ENCODE results near the gene NKX1-2.

Gene NKX1-2

DNA sequence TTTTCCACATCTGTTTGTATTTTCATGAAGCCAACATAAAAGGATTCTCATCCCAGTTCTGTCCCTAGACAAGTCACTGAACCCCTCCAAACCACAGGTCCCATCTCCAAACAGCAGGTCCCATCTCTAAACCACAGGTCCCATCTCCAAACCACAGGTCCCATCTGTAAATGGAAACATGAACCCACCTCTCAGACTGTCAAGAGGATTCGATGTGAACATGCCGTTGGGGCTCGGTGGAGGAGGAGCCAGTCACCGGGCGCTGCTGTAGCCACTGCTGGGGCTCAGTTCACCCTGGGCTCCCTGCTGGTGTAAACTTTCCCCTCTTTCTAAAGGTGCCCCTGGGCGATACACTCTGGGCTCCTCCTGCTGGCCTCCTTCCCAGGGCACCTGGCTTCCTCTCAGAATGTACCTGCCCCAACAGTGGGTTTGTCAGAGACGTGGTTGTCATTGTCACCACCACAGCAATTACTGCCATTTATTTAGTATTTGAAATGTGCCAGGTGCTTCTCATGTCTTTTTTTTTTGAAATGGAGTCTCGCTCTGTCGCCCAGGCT, 24.8 kb upstream of the NKX1-2 start:
- no peak for DNase-seq

DNA sequence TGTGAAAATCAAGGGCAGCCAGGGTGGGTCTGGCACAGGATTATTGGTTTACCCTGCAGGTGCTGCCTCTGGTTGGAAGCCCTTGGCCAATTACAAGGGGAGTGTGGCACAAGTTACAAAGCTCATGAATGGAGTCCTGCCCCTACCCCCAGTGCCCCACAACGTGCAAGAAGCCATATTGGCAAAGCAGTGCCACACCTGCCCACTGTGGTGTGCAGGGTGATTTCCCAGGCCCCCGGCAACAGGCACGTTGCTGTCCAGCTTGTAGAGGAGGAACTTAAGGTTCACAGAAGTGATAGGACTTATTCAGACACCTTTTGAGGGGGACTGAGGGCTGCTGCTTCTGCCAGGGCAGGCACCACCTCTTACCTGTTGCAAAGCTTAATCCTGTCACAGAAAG, 23.2 kb upstream of the NKX1-2 start:
- DNase-seq: no peak

DNA sequence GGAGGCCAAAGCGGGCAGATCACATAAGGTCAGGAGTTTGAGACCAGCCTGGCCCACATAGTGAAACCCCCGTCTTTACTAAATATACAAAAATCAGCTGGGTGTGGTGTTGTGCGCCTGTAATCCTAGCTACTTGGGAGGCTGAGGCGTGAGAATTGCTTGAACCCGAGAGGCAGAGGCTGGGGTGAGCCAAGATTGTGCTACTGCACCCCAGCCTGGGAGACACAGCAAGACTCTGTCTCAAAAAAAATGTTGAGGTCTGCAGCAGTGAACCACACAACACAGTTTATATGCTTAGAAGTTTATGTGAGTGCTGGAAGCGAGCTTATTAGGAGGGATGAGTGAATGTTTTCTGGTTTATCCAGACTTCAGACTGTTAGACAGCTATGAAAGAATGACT, 22.2 kb upstream of the NKX1-2 start:
- no peak for DNase-seq

DNA sequence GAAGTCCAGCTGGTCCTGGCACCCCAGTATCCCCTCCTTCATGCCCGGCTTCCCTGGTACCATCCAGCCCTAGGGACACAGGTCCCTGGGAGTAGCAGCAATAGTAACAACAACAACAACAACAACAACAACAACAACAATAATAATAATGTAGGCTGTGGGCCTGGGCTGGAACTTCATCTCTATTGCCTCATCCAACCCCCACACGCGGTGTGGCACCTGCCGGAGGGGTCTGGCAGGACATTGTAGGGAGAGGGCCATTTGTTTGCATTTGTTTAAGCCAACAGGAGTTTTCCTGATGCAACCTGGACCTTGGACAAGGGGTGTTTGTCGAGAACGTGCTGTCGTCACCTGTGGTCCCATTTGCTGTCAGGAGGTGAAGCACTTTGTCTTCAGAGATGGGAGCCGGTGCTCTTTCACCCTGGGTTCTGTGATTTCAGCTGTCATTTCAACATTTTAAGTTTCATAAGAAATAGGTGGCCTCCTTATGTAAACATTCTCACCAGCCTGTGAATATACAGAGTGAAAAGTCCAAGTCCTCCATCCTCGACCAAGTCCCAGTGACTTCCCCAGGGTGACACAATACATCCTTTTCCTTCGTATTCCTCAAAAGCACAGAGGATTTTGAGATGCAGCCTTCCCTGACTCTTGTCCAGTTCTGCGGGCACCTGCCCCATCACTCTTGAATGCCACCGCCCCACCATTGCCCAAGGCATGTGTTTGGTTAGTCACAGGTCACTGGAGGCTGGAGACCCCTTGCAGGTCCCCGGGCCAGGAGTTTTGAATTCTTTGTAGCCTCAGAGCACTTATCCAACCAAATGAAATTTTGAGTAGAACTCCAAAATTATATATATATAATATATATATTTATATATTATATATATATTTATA, 21.0 kb upstream of the NKX1-2 start:
- DNase-seq: peak; percentile 37 to 42

DNA sequence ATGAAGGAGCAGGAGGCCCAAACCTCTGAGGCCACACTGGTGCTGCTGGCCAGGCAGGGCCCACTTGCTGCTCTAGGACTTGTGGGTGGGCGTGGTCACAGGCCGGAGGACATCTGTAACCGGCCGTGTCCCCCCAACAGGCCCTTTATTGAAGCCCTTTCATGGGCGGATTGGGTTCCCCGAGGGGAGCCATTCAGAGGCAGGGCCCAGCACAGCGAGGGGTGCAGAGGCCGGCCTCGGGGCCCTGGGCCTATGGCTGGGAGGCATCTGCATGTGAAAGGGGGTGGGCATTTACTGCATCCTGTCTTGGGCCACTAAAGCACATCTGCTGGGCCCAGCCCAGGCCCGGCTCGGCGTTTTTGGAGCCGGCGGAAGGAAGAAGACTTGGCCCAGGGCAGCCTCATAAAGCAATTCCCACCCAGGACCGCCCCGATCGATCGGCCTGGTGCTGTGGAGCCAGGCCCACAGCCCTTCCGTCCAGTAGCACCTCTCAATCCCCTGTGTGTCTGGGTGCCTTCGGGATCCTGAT, 20.2 kb upstream of the NKX1-2 start:
- no peak for DNase-seq

DNA sequence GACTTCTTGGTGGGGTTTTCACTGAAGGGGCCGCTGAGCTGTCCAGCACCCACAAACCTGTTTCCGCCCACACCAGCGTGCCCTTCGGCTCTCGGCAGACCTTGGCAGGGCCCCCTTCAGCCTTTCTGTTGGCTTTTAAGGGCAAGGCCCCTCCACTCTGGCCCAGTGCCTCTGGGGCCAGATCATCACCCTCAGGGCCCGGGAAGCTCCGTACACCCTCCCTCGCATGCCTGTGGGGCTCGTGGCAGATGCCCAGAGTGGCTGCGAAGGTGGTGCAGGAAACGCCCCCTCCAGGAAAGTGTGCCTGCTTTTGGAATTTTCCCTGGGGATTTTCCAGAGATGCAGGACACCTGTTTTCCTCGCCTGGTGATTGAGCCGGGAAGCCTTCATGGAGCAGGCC, 18.8 kb upstream of the NKX1-2 start:
- DNase-seq: no peak

DNA sequence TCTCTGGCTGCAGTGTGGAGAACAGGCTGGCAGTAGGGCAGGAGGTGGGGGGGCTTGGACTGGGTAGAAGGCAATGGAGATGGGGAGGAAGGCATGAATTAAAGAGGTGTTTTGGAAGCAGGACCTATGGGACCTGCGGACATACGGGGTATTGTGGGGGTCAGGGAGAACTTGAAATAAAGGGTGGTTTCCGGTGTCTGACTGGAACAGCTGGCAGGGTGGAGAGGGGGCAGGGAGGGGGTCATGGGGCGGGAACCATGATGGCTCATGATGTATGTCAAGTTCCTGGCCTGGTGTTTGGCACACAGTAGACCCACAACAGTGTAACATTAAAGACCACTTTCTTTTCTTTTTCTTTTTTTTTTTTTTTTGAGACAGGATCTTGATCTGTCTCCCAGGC, 17.3 kb upstream of the NKX1-2 start:
- no peak for DNase-seq

DNA sequence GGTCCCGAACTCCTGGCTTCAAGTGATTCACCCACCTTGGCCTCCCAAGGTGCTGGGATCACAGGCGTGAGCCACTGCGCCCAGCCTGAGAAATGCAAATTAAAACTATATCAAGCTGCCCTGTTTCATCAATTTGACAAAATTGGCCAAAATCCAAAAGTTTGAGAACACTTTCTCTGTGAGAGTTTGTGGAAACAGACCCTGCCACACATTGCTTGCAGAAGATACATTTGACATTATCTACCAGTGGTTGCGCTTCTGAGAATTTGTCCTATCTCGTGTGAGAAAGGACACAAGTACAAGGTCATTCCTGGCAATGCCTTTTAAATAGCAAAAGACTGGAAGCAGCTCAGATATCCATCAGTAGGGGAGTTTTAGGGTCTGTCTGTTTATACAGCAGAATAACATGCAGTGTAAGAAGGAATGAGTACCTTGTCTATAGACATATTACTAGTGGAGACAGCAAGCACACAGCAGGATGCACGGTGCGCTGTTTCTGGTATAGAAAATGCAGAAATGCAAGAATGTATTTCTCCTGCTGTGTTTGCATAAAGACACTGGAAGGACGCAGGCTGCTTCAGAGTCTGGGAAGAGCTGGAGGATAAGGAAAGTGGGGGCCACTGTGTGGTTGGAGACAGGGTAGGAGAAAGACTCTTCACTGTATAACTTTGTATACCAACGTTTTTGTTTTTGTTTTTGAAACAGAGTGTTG, 16.1 kb upstream of the NKX1-2 start:
- no peak for DNase-seq

DNA sequence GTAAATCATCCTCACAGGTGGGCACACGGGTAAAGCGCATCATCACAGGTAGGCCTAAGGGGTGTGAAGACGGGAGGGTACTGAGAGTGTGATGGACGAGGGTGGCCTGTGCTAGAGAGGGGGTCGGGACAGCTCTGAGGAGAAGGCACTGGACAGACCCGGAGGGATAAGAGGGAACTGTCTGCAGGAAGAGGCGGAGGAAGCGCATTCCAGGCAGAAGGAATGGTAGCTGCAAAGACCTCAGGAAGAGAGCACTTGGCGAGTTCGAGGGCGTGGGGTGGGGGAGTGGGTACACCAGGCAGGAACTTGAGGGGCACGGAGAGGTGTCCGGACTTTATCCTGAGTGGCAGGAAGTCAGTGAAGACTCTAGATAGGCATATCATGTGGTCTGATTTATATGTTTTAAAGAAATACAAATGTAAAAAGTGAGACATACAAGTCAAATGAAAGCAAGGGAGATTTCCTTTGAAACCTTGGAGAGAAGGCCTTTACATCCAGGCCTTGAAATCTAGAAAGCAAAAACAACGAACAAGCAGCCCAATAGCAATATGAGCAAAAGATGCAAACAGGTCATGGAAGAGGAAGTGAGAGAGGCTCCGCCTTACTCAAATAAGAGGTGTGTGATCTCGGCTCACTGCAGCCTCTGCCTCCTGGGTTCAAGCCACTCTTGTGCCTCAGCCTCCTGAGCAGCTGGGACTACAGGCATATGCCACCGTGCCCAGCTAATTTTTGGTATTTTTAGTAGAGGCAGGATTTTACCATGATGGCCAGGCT, 15.4 kb upstream of the NKX1-2 start:
- peak; percentile 21 to 45 for DNase-seq

DNA sequence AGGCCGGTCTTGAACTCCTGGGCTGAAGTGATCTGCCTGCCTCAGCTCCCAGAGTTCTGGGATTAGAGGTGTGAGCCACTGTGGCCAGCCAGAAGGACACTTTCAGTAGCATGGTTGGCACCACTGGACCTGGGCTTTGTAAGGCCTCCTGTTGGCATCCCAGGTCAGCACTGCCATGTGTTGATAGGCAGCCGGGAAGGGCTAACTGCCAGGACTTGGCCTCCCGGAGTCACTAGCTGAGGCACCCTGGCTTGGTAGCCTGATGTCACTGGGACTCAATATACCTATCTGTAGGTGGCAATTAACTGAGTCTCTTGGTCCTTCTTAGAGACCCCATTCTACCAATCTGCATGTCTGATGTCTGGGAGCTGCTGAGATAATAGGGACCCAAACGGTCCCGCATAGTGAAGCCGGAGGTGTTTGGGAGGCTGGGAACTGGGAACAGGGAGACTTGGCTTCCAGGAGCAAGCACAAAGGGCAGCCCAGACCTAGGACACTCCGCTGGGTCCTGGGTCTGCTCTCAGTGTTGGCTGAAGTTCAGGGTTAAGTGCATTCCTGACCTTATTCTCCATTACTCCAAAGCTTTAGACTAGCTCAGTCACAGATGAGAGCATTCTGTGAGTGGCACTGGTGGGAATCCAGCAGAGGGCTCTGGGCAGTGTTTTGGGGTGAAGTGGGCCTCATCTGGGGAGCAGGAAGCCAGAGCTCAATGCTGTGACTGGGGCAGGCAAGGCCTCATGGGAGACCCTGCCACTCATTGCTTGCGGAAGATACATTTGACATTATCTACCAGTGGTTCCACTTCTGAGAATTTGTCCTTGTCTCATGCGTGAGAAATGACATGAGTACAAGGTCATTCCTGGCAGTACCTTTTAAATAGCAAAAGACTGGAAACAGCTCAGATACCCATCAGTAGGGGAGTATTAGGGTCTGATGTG, 14.5 kb upstream of the NKX1-2 start:
- DNase-seq: no peak

DNA sequence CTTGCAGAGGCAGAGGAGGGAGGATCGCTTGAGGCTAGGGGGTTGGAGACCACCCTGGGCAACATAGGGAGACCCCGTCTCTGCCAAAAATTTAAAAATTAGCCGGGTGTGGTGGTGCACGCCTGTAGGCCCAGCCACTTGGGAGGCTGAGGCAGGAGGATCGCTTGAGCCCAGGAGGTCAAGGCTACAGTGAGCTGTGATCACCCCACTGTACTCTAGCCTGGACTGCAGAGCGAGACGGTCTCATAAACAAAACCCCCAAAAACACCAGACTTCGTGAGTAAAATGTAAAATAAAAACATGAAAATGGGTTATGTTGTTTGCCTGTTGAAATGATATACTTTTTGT, 12.5 kb upstream of the NKX1-2 start:
- DNase-seq: no peak

DNA sequence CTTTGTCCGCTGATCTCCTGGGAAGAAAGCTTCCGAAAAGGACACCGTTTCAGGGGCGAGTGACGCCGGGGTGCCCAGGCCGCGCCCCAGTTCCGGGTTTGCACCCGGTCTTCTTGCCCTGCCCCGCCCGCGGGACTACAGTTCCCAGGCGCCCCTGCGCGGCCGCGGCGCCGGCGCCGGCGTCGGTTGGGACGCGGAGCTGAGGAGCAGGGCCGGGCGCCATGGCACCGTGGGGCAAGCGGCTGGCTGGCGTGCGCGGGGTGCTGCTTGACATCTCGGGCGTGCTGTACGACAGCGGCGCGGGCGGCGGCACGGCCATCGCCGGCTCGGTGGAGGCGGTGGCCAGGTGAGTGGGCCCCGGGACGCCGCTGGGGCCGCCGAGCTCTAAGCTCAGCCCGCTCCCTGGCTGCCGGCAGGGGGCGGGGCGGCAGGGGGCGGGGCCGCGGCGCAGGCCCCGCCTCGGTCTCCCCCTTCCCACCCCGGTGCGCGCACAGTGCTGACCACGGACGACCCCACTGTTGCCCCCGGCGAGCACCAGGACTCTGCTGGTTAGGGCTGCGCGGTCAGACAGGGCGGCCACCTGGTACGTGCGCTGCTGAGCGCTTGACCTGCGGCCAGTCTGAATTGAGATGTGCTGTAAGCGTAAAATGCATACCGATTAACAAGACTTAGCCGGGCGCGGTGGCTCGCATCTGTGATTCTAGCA, 12.0 kb upstream of the NKX1-2 start, which contains the start of gene LHPP:
Gene LHPP (plus strand): TSS at position 182 of the 706 bp plus-strand sequence. CDS start 40 bp downstream, at position 222.
- DNase-seq: peak; percentile 92

DNA sequence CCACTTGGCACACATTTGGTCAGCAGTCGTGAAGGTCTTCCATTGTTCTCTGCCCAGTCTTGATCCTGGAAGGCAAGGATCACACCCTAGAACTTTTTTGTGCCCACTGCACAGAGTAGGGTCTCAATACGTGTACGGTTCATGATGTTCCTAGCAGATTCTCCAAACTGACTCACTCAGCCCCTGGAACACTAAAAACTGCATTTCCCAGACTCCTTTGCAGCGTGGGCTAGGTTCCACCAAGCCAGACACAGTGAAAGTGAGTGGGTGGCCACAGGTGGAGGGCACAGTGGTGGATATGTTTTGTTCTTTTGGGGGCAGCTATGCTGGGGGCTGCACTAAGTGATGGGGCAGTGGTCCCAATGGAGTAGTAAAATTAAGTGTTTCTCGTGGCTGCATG, 10.3 kb upstream of the NKX1-2 start:
- no peak for DNase-seq

DNA sequence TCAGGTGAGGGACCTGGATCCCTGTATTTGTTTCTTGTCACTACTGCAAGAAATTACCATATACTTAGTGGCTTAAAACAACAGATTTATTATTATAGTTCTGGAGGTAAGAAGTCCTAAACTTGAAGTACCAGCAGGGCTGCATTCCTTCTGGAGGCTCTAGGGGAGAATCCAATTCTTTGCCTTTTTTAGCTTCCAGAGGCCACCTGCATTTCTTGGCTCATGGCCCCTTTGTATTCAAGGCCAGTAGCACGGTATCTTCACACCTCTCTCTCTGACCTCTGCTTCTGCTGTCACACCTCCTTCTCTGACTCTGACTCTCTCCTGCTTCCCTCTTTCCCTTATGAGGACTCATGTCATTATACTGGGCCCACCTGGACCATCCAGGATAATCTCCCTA, 9.6 kb upstream of the NKX1-2 start:
- no peak for DNase-seq

DNA sequence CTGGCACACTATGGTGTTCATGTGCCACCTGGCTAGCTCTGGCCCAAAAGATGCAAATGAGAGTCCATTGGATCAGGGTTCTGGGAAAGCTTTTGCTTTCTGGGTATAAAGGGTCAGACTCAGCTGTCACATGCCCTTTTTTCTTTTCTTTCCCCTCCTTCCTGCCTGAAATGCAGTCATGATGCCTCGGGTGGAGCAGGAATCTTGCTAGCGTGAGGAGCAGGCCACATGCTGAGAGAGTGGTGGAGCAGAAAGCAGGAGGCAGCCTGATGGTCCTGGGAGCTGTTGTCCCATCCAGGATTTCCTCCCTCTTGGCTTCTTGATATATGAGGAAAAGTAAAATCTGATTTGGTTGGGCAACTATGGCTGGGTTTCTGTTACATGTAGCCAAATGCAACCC, 9.1 kb upstream of the NKX1-2 start:
- no peak for DNase-seq

DNA sequence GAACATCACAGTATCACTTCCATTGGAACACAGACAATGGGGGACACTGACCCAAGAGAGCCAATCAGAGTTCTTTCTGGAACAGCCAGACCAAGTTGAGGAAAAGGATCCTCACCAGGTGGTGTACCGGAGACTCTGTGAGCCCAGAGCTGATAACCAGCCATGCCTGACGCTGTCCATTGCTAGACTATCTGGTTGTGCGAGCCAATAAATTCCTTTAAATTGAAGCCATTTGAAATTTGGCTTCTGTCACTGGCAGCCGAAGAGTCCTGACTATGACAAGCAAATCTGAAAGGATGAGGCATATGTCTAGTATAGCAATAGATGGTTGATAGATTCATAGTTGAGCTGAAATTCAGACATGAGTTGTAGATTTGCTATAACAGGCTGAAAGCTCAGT, 8.6 kb upstream of the NKX1-2 start:
- no peak for DNase-seq

DNA sequence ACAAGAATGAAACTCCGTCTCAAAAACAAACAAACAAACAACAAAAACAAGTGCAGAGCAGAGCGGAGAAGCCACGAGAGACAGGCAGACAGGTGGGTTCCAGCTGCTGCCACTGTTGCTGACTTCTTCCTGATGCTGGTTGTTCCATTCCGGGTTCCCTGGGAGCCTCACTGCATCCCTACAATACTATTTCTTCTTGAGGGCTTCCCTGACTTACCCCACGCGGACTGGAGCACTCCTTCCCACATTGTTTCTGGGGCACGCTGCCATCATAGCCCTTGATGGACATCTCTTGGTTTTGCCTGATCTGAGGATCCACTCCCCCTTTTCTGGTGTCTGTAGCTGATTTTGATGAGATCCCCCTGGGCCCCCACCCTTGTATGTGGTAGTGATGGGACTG, 5.6 kb upstream of the NKX1-2 start:
- no peak for DNase-seq

DNA sequence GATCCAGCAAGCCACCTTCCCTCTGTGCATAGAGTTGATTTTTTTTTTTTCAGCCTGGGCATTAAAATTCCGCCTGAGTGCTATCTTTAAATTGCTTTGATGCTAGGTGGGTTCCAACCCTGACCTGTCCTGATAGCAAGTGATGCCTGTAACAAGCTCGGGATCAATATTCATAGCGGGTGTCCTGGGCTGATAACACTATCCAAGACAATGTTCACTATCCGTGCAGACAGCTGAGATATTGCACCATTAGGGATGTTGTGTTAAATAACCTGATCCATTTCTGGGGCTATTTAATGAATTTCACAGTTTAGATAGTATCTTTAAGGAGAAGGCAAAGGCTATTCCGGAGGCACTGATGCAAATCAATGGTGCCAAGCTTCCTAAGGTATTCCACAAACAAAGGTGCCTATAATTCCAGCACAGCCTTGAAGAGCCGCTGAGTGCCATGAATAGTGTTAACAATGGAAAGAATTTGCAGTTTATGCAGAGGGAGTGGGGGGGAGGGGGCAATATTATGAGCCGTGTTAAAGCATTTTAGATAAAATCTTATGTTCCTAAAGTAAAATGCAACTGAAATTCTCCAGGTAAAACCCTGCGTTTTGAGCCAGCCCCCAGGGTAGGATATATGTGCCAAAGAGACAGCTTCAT, 4.2 kb upstream of the NKX1-2 start:
- DNase-seq: no peak

DNA sequence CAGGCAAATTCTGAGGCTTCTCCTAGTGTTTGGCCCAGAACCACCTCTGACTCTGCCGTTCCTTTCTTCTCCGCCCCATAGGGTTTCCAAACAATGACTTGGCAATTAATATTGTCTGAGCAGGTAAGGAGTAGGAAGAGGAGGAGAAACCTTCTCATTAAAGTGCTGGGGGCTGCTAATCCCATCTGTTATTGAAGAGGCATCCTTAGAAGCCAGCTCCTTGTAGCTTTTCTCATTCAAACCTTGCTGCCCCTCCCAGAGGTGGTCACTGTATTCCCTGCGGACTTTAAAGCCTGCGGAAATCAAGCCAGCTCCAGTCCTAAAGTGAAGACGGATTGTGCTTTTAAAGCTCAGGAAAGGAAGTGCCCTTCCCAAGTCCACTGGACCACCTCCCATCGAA, 1.4 kb upstream of the NKX1-2 start:
- DNase-seq: no peak

DNA sequence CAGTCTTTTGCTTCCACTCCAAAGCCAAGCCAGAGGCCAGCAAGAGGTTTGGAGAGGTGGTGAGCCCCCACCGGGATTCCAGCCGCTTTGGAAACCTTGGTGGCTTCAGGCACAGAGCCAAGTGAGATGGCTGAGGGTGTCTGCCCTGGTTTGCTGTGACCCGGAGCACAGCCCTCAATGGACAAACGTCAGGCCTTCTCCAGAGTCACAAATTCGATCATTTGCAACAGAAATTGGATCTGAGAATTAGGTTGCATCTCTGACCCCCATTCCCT, 885 bp upstream of the NKX1-2 start:
- no peak for DNase-seq

Data from Kasumi-1 (cell line).